SK-N-SH (cell line): ENCODE data around the gene TNN. TPM values are rescaled to one million over a fixed set of nuclear protein-coding genes. Genes with fewer than 3 reads are reported as not detected.

ENCODE experiments used
- CTCF ChIA-PET: fragments of 300-600, 350-600 bp; formaldehyde crosslinking; extraction: SDS; loops from one replicate; lab custom pipeline; 2021; lab: Yijun Ruan, JAX
- POLR2A ChIA-PET: fragments of 350-600 bp; sonication (Branson Sonifier 250); formaldehyde crosslinking; extraction: SDS; loops from one replicate; lab custom pipeline; 2020; ENCODE audit warnings: antibody characterized with exemption, inconsistent platforms; lab: Yijun Ruan, JAX
- DNase-seq: peaks from one replicate; pipeline ENCODE4 v3.0.0; 2012
- H2AFZ ChIP-seq: fragments of 200-600 bp; sonication (generic); 2 replicates; pipeline ENCODE4 v1.8.1; 2016; ENCODE audit warnings: antibody characterized with exemption, mild to moderate bottlenecking, low read depth
- H3F3A ChIP-seq: fragments of 200-600 bp; sonication (generic); replicated peaks from 2 replicates; pipeline ENCODE3; 2016; ENCODE audit warnings: antibody characterized with exemption, mild to moderate bottlenecking; ENCODE audit not compliant: insufficient read depth
- H3K27ac ChIP-seq, 2 experiments: fragments of 200-500 bp in 1 of 2; fragments of 200-600 bp in 1 of 2; sonication (Bioruptor generic) in 1 of 2; sonication (generic), shearing (Covaris generic) in 1 of 2; 2 replicates each; pipeline versions ENCODE4 v1.5.1 to v1.6.1; 2014 to 2016; ENCODE audit warnings: low read depth in 2 of 2, inconsistent platforms in 1 of 2, low read length in 1 of 2, mild to moderate bottlenecking in 1 of 2, mixed read lengths in 1 of 2
- H3K27me3 ChIP-seq: fragments of 200-600 bp; sonication (generic), shearing (Covaris generic); 2 replicates; pipeline ENCODE4 v1.6.1; 2016; ENCODE audit warnings: mixed run types; ENCODE audit not compliant: insufficient read depth
- H3K36me3 ChIP-seq, 2 experiments: fragments of 200-500 bp in 1 of 2; fragments of 200-600 bp in 1 of 2; sonication (Bioruptor generic) in 1 of 2; sonication (generic) in 1 of 2; replicated peaks in 1 of 2; 2 replicates each; pipeline versions ENCODE3 to v1.5.1; 2014 to 2016; ENCODE audit warnings: low read length in 1 of 2, mild to moderate bottlenecking in 1 of 2; ENCODE audit not compliant: insufficient read depth in 2 of 2, control insufficient read depth in 1 of 2
- H3K4me1 ChIP-seq, 2 experiments: fragments of 200-500 bp in 1 of 2; fragments of 200-600 bp in 1 of 2; sonication (Bioruptor generic) in 1 of 2; sonication (generic), shearing (Covaris generic) in 1 of 2; 2 replicates each; pipeline versions ENCODE4 v1.5.1 to v1.6.1; 2014 to 2016; ENCODE audit warnings: low read depth in 1 of 2, low read length in 1 of 2, mixed run types in 1 of 2; ENCODE audit not compliant: insufficient read depth in 2 of 2, control insufficient read depth in 1 of 2
- H3K4me2 ChIP-seq: fragments of 200-600 bp; sonication (generic), shearing (Covaris generic); 2 replicates; pipeline ENCODE4 v1.6.1; 2017; ENCODE audit warnings: mixed run types
- H3K4me3 ChIP-seq, 2 experiments: fragments of 200-500 bp in 1 of 2; fragments of 200-600 bp in 1 of 2; sonication (Bioruptor generic) in 1 of 2; sonication (generic), shearing (Covaris generic) in 1 of 2; 2 replicates each; pipeline versions ENCODE4 v1.5.1 to v1.8.1; 2014 to 2016; ENCODE audit warnings: low read depth in 2 of 2, inconsistent platforms in 1 of 2, low read length in 1 of 2, mild to moderate bottlenecking in 1 of 2, mixed read lengths in 1 of 2, moderate library complexity in 1 of 2
- H3K79me2 ChIP-seq: fragments of 200-600 bp; sonication (generic); 2 replicates; pipeline ENCODE4 v1.8.1; 2017; ENCODE audit warnings: mild to moderate bottlenecking; ENCODE audit not compliant: insufficient read depth
- H3K9ac ChIP-seq: fragments of 200-600 bp; sonication (generic); 2 replicates; pipeline ENCODE4 v1.6.1; 2017; ENCODE audit warnings: mixed run types
- H3K9me2 ChIP-seq: fragments of 200-600 bp; sonication (generic); 2 replicates; pipeline ENCODE4 v1.6.1; 2017; ENCODE audit warnings: mixed run types
- H3K9me3 ChIP-seq: fragments of 200-600 bp; sonication (generic); 2 replicates; pipeline ENCODE4 v1.6.1; 2017; ENCODE audit warnings: mixed run types, mild to moderate bottlenecking, moderate library complexity
- H4K20me1 ChIP-seq: fragments of 200-600 bp; sonication (generic); 2 replicates; pipeline ENCODE4 v1.6.1; 2017; ENCODE audit warnings: mild to moderate bottlenecking, mixed run types; ENCODE audit not compliant: insufficient read depth
- CTCF ChIP-seq: fragments of 200-600 bp; sonication (generic); IDR thresholded peaks from 2 replicates; pipeline ENCODE4 v1.6.1; 2017; ENCODE audit warnings: antibody characterized with exemption, mild to moderate bottlenecking, moderate library complexity
- ELF1 ChIP-seq: IDR thresholded peaks from 2 replicates; pipeline ENCODE4 v1.4.0; 2012
- EZH2phosphoT487 ChIP-seq: fragments of 200-600 bp; sonication (generic); IDR thresholded peaks from 2 replicates; pipeline ENCODE4 v1.6.1; 2017; ENCODE audit warnings: low read depth, mixed run types, mild to moderate bottlenecking, antibody characterized with exemption, moderate library complexity, borderline replicate concordance
- GABPA ChIP-seq: IDR thresholded peaks from 2 replicates; pipeline ENCODE4 v1.4.0; 2012; ENCODE audit warnings: low read depth, mild to moderate bottlenecking
- MAX ChIP-seq: IDR thresholded peaks from 2 replicates; pipeline ENCODE4 v1.4.0; 2012; ENCODE audit warnings: low read depth
- MEF2A ChIP-seq: IDR thresholded peaks from 2 replicates; pipeline ENCODE4 v1.4.0; 2012; ENCODE audit warnings: low read depth, borderline replicate concordance
- NFIC ChIP-seq: IDR thresholded peaks from 2 replicates; pipeline ENCODE4 v1.4.0; 2012; ENCODE audit warnings: borderline replicate concordance
- POLR2AphosphoS5 ChIP-seq: IDR thresholded peaks from 2 replicates; pipeline ENCODE4 v1.6.1; 2012; ENCODE audit warnings: low read depth, low read length
- RFX5 ChIP-seq: IDR thresholded peaks from 2 replicates; pipeline ENCODE4 v1.6.1; 2012; ENCODE audit warnings: mild to moderate bottlenecking, improper control_type of control experiment, low read length
- SIN3A ChIP-seq: IDR thresholded peaks from 2 replicates; pipeline ENCODE4 v1.6.1; 2012; ENCODE audit warnings: low read depth, mild to moderate bottlenecking, low read length, moderate library complexity, borderline replicate concordance
- SMC3 ChIP-seq: IDR thresholded peaks from 2 replicates; pipeline ENCODE4 v1.6.1; 2012; ENCODE audit warnings: low read depth, low read length, improper control_type of control experiment
- TAF1 ChIP-seq: IDR thresholded peaks from 2 replicates; pipeline ENCODE4 v1.6.1; 2012; ENCODE audit warnings: low read depth, mild to moderate bottlenecking, low read length, moderate library complexity, borderline replicate concordance
- TEAD4 ChIP-seq: IDR thresholded peaks from 2 replicates; pipeline ENCODE4 v1.4.0; 2012; ENCODE audit warnings: mild to moderate bottlenecking, borderline replicate concordance; ENCODE audit not compliant: insufficient read depth
- USF1 ChIP-seq: IDR thresholded peaks from 2 replicates; pipeline ENCODE4 v1.4.0; 2012; ENCODE audit warnings: low read depth, borderline replicate concordance
- YY1 ChIP-seq: IDR thresholded peaks from 2 replicates; pipeline ENCODE4 v1.4.0; 2012; ENCODE audit warnings: low read depth, mild to moderate bottlenecking
- WGBS: methylation state at CpG from one replicate; pipeline ENCODE4 v1.1.6; 2017; ENCODE audit warnings: low lambda C conversion rate; 5-methylcytosine and 5-hydroxymethylcytosine counted together
- polyA plus RNA-seq, 3 experiments: library from polyadenylated mRNA; depleted of rRNA; stranded (reverse); fragments of >200 nt; gene quantifications; 2 replicates each; pipeline ENCODE4 v1.2.3, GENCODE V29; 2012
- TF ChIP-seq, protein P1 (sequence below): IDR thresholded peaks from 2 replicates; pipeline ENCODE4 v1.4.0; 2012; ENCODE audit warnings: low read depth, borderline replicate concordance
- TF ChIP-seq, protein P2 (sequence below): fragments of 150-350 bp; IDR thresholded peaks from 2 replicates; pipeline ENCODE4 v1.6.1; 2016; ENCODE audit warnings: mild to moderate bottlenecking, low read depth, low read length
- TF ChIP-seq, protein P3 (sequence below): fragments of 150-350 bp; IDR thresholded peaks from 2 replicates; pipeline ENCODE4 v1.6.1; 2017; ENCODE audit warnings: antibody characterized with exemption, low read length, low read depth, borderline replicate concordance

The TNN gene
- polyA plus RNA-seq, 1 of the 3 experiments (the other 2 are of a cell fraction) = not detected

DNA sequence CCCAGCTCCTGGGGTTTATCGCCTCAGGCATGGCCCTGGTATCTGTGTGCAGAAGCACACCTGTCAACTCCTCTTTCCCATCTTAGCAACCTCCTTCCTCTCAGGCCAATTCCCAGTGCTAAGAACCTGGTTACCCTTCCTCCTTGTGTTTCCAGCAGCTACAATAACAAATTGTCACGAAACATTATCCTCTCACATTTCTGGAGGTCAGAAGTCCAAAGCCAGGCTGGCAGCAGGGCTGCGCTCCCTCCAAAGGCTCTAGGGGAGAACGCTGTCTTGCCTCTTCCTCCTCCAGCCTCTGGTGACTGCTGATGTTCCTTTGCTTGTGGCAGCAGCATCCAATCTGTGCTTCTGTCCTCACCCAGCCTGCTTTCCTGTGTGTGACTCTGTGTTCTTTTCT, 33.7 kb upstream of the TNN start:
- H3K27ac ChIP-seq = no peak overlapping the region
- no peak overlapping the region for H3K9ac ChIP-seq
- TF ChIP-seq YY1 (no peak), MEF2A (no peak), CTCF (no peak), GABPA (no peak), TAF1 (no peak), EZH2phosphoT487 (no peak), SIN3A (no peak), NFIC (no peak), SMC3 (no peak), USF1 (no peak), RFX5 (no peak)
- TF ChIP-seq, protein P1, sequence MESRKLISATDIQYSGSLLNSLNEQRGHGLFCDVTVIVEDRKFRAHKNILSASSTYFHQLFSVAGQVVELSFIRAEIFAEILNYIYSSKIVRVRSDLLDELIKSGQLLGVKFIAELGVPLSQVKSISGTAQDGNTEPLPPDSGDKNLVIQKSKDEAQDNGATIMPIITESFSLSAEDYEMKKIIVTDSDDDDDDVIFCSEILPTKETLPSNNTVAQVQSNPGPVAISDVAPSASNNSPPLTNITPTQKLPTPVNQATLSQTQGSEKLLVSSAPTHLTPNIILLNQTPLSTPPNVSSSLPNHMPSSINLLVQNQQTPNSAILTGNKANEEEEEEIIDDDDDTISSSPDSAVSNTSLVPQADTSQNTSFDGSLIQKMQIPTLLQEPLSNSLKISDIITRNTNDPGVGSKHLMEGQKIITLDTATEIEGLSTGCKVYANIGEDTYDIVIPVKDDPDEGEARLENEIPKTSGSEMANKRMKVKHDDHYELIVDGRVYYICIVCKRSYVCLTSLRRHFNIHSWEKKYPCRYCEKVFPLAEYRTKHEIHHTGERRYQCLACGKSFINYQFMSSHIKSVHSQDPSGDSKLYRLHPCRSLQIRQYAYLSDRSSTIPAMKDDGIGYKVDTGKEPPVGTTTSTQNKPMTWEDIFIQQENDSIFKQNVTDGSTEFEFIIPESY = no peak
- H3K27me3 ChIP-seq = no peaks in the 10 kb centered on the region
- no peak overlapping the region for H2AFZ ChIP-seq
- DNase-seq = no peak
- H3K9me3 ChIP-seq = no peaks in the 10 kb centered on the region
- ChIA-PET POLR2A (no interaction called here), CTCF (interaction anchor here (3.4 to 7.3 kb wide), 2 partner anchors 93 to 117 kb away, joined by 23 to 158 read pairs; no protein-coding TSS in a partner anchor)
- H4K20me1 ChIP-seq = no peaks in the 10 kb centered on the region
- no peak overlapping the region for H3K4me2 ChIP-seq
- no peaks in the 10 kb centered on the region; a peak in 1 of 4 replicates for H3K4me1 ChIP-seq
- WGBS = 58% methylated on average over 2 of the region's 4 CpGs
- peaks cover 1% of the 10 kb centered on the region for H3F3A ChIP-seq
- H3K4me3 ChIP-seq = no peak overlapping the region
- no peaks in the 10 kb centered on the region for H3K9me2 ChIP-seq
- no peaks in the 10 kb centered on the region for H3K36me3 ChIP-seq
- no peaks in the 10 kb centered on the region for H3K79me2 ChIP-seq

DNA sequence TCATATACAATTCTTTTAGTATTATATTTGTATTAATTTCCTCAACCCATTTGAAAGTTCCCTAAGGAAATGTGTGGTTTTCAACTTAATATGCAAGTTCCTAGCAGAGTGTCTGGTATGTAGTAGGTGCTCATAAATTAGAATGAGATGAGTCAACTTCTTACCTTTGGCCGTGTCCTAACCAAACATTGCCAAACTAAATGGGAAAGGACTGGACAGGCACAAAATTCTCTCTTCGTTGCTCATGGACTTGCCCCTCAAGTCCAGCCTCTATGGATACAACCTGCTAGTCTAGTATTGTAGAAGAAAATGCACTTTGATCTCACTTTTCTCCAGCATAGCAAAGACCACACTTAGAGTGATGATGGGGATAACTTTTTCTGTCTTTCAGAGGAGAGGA, 32.9 kb upstream of the TNN start:
- no peak for DNase-seq
- no peaks in the 10 kb centered on the region for H3K27me3 ChIP-seq
- ChIA-PET CTCF (no interaction called here), POLR2A (no interaction called here)
- H3K9me3 ChIP-seq = no peaks in the 10 kb centered on the region
- H3K9ac ChIP-seq = no peak overlapping the region
- no peak overlapping the region for H2AFZ ChIP-seq
- H3K27ac ChIP-seq = no peak overlapping the region
- H3K36me3 ChIP-seq = no peaks in the 10 kb centered on the region
- WGBS = 23% methylated on average over 2 of the region's 2 CpGs
- H4K20me1 ChIP-seq = no peaks in the 10 kb centered on the region
- no peaks in the 10 kb centered on the region for H3K4me1 ChIP-seq
- no peaks in the 10 kb centered on the region for H3K9me2 ChIP-seq
- no peak overlapping the region for H3K4me2 ChIP-seq
- TF ChIP-seq, protein P2, sequence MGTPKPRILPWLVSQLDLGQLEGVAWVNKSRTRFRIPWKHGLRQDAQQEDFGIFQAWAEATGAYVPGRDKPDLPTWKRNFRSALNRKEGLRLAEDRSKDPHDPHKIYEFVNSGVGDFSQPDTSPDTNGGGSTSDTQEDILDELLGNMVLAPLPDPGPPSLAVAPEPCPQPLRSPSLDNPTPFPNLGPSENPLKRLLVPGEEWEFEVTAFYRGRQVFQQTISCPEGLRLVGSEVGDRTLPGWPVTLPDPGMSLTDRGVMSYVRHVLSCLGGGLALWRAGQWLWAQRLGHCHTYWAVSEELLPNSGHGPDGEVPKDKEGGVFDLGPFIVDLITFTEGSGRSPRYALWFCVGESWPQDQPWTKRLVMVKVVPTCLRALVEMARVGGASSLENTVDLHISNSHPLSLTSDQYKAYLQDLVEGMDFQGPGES = no peak
- no peak for TF ChIP-seq MAX
- TF ChIP-seq ELF1 = no peak
- no peak for TF ChIP-seq POLR2AphosphoS5
- TF ChIP-seq, protein P3, sequence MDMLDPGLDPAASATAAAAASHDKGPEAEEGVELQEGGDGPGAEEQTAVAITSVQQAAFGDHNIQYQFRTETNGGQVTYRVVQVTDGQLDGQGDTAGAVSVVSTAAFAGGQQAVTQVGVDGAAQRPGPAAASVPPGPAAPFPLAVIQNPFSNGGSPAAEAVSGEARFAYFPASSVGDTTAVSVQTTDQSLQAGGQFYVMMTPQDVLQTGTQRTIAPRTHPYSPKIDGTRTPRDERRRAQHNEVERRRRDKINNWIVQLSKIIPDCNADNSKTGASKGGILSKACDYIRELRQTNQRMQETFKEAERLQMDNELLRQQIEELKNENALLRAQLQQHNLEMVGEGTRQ = no peak
- no peak for TF ChIP-seq NFIC
- no peak for TF ChIP-seq TEAD4
- TF ChIP-seq MEF2A = no peak
- no peaks in the 10 kb centered on the region for H3K79me2 ChIP-seq
- no peak overlapping the region for H3K4me3 ChIP-seq
- no peaks in the 10 kb centered on the region for H3F3A ChIP-seq
